ENCODE data around the gene FSCN2. TPM values are rescaled to one million over a fixed set of nuclear protein-coding genes. Genes with fewer than 3 reads are reported as not detected.

Gene FSCN2
- total and polyA plus RNA-seq, 2 donors = 0.47 to 0.87 TPM

GRCh38 chr17:81573794-81574642 is 45.8 kb downstream of the FSCN2 start:
- H3K36me3 ChIP-seq (ENCODE audit: control insufficient read depth in 2 of 2, insufficient read depth in 2 of 2, low read length in 1 of 2) = peaks cover 67 to 84% of the 10 kb centered on the region in 2 donors
- no peak for DNase-seq (ENCODE audit: low read depth in 6 of 9, low spot score in 9 of 9)
- no peak overlapping the region for H3K27ac ChIP-seq (ENCODE audit: low read depth in 1 of 2, low read length in 1 of 2)
- no peaks in the 10 kb centered on the region for H3K4me1 ChIP-seq (ENCODE audit: control insufficient read depth in 2 of 2, insufficient read depth in 2 of 2, low read length in 2 of 2)
- H3K27me3 ChIP-seq (ENCODE audit: control insufficient read depth in 2 of 2, insufficient read depth in 1 of 2, low read length in 1 of 2) = no peaks in the 10 kb centered on the region
- WGBS = 97% methylated on average over 17 of the region's 17 CpGs
- no peaks in the 10 kb centered on the region for H3K9me3 ChIP-seq (ENCODE audit: control insufficient read depth in 2 of 2, insufficient read depth in 1 of 2, low read length in 1 of 2)
- no peak overlapping the region for H3K4me3 ChIP-seq (ENCODE audit: low read length in 2 of 2)

- Histone ChIP-seq H3K4me3 (ENCODE audit: low read length in 2 of 2) (no peak overlapping the region), H3K36me3 (ENCODE audit: control insufficient read depth in 2 of 2, insufficient read depth in 2 of 2, low read length in 1 of 2) (peaks cover 66 to 83% of the 10 kb centered on the region in 2 donors), H3K27ac (ENCODE audit: low read depth in 1 of 2, low read length in 1 of 2) (no peak overlapping the region), H3K27me3 (ENCODE audit: control insufficient read depth in 2 of 2, insufficient read depth in 1 of 2, low read length in 1 of 2) (no peaks in the 10 kb centered on the region), H3K9me3 (ENCODE audit: control insufficient read depth in 2 of 2, insufficient read depth in 1 of 2, low read length in 1 of 2) (no peaks in the 10 kb centered on the region), H3K4me1 (ENCODE audit: control insufficient read depth in 2 of 2, insufficient read depth in 2 of 2, low read length in 2 of 2) (no peaks in the 10 kb centered on the region)
- DNase-seq (ENCODE audit: low read depth in 6 of 9, low spot score in 9 of 9) = no peak
- WGBS = 96% methylated on average over 8 of the region's 8 CpGs
Measured at GRCh38 chr17:81574643-81574956, 46.4 kb downstream of the FSCN2 start.

GRCh38 chr17:81575836-81576235 is 47.7 kb downstream of the FSCN2 start:
- WGBS = 99% methylated on average over 3 of the region's 3 CpGs
- Histone ChIP-seq H3K36me3 (ENCODE audit: control insufficient read depth in 2 of 2, insufficient read depth in 2 of 2, low read length in 1 of 2) (peaks cover 62 to 77% of the 10 kb centered on the region in 2 donors), H3K9me3 (ENCODE audit: control insufficient read depth in 2 of 2, insufficient read depth in 1 of 2, low read length in 1 of 2) (no peaks in the 10 kb centered on the region), H3K4me3 (ENCODE audit: low read length in 2 of 2) (no peak overlapping the region), H3K27me3 (ENCODE audit: control insufficient read depth in 2 of 2, insufficient read depth in 1 of 2, low read length in 1 of 2) (no peaks in the 10 kb centered on the region), H3K27ac (ENCODE audit: low read depth in 1 of 2, low read length in 1 of 2) (no peak overlapping the region), H3K4me1 (ENCODE audit: control insufficient read depth in 2 of 2, insufficient read depth in 2 of 2, low read length in 2 of 2) (no peaks in the 10 kb centered on the region)
- DNase-seq (ENCODE audit: low read depth in 6 of 9, low spot score in 9 of 9) = no peak

GRCh38 chr17:81576621-81577277 is 48.6 kb downstream of the FSCN2 start:
- H3K4me3 ChIP-seq (ENCODE audit: low read length in 2 of 2) = no peak overlapping the region
- no peaks in the 10 kb centered on the region for H3K4me1 ChIP-seq (ENCODE audit: control insufficient read depth in 2 of 2, insufficient read depth in 2 of 2, low read length in 2 of 2)
- WGBS = 93% methylated on average over 17 of the region's 17 CpGs
- H3K27me3 ChIP-seq (ENCODE audit: control insufficient read depth in 2 of 2, insufficient read depth in 1 of 2, low read length in 1 of 2) = no peaks in the 10 kb centered on the region
- H3K36me3 ChIP-seq (ENCODE audit: control insufficient read depth in 2 of 2, insufficient read depth in 2 of 2, low read length in 1 of 2) = peaks cover 60 to 73% of the 10 kb centered on the region in 2 donors
- no peak for DNase-seq (ENCODE audit: low read depth in 6 of 9, low spot score in 9 of 9)
- H3K9me3 ChIP-seq (ENCODE audit: control insufficient read depth in 2 of 2, insufficient read depth in 1 of 2, low read length in 1 of 2) = no peaks in the 10 kb centered on the region
- H3K27ac ChIP-seq (ENCODE audit: low read depth in 1 of 2, low read length in 1 of 2) = no peak overlapping the region

GRCh38 chr17:81577278-81578000 is 49.3 kb downstream of the FSCN2 start:
- DNase-seq (ENCODE audit: low read depth in 6 of 9, low spot score in 9 of 9) = no peak
- Histone ChIP-seq H3K4me1 (ENCODE audit: control insufficient read depth in 2 of 2, insufficient read depth in 2 of 2, low read length in 2 of 2) (no peaks in the 10 kb centered on the region), H3K4me3 (ENCODE audit: low read length in 2 of 2) (no peak overlapping the region), H3K36me3 (ENCODE audit: control insufficient read depth in 2 of 2, insufficient read depth in 2 of 2, low read length in 1 of 2) (peaks cover 65 to 76% of the 10 kb centered on the region in 2 donors), H3K9me3 (ENCODE audit: control insufficient read depth in 2 of 2, insufficient read depth in 1 of 2, low read length in 1 of 2) (no peaks in the 10 kb centered on the region), H3K27me3 (ENCODE audit: control insufficient read depth in 2 of 2, insufficient read depth in 1 of 2, low read length in 1 of 2) (no peaks in the 10 kb centered on the region), H3K27ac (ENCODE audit: low read depth in 1 of 2, low read length in 1 of 2) (no peak overlapping the region)
- WGBS = 98% methylated on average over 11 of the region's 11 CpGs

GRCh38 chr17:81578038-81578441 is 49.9 kb downstream of the FSCN2 start:
- 97% methylated on average over 10 of the region's 10 CpGs for WGBS
- no peak overlapping the region for H3K27ac ChIP-seq (ENCODE audit: low read depth in 1 of 2, low read length in 1 of 2)

GRCh38 chr17:81578561-81579225 is 50.5 kb downstream of the FSCN2 start:
- Histone ChIP-seq H3K27me3 (ENCODE audit: control insufficient read depth in 2 of 2, insufficient read depth in 1 of 2, low read length in 1 of 2) (no peaks in the 10 kb centered on the region), H3K4me1 (ENCODE audit: control insufficient read depth in 2 of 2, insufficient read depth in 2 of 2, low read length in 2 of 2) (no peaks in the 10 kb centered on the region), H3K36me3 (ENCODE audit: control insufficient read depth in 2 of 2, insufficient read depth in 2 of 2, low read length in 1 of 2) (peaks cover 73 to 76% of the 10 kb centered on the region in 2 donors), H3K4me3 (ENCODE audit: low read length in 2 of 2) (no peak overlapping the region), H3K27ac (ENCODE audit: low read depth in 1 of 2, low read length in 1 of 2) (no peak overlapping the region), H3K9me3 (ENCODE audit: control insufficient read depth in 2 of 2, insufficient read depth in 1 of 2, low read length in 1 of 2) (no peaks in the 10 kb centered on the region)
- WGBS = 92% methylated on average over 6 of the region's 6 CpGs
- DNase-seq (ENCODE audit: low read depth in 6 of 9, low spot score in 9 of 9) = no peak

More at GRCh38 chr17:81578038-81578441, 49.9 kb downstream of the FSCN2 start:
- Histone ChIP-seq H3K36me3 (ENCODE audit: control insufficient read depth in 2 of 2, insufficient read depth in 2 of 2, low read length in 1 of 2) (peaks cover 71 to 76% of the 10 kb centered on the region in 2 donors), H3K9me3 (ENCODE audit: control insufficient read depth in 2 of 2, insufficient read depth in 1 of 2, low read length in 1 of 2) (no peaks in the 10 kb centered on the region), H3K4me1 (ENCODE audit: control insufficient read depth in 2 of 2, insufficient read depth in 2 of 2, low read length in 2 of 2) (no peaks in the 10 kb centered on the region), H3K27me3 (ENCODE audit: control insufficient read depth in 2 of 2, insufficient read depth in 1 of 2, low read length in 1 of 2) (no peaks in the 10 kb centered on the region), H3K4me3 (ENCODE audit: low read length in 2 of 2) (no peak overlapping the region)
- no peak for DNase-seq (ENCODE audit: low read depth in 6 of 9, low spot score in 9 of 9)

GRCh38 chr17:81579298-81579697 is 51.1 kb downstream of the FSCN2 start:
- Histone ChIP-seq H3K27me3 (ENCODE audit: control insufficient read depth in 2 of 2, insufficient read depth in 1 of 2, low read length in 1 of 2) (no peaks in the 10 kb centered on the region), H3K27ac (ENCODE audit: low read depth in 1 of 2, low read length in 1 of 2) (no peak overlapping the region), H3K9me3 (ENCODE audit: control insufficient read depth in 2 of 2, insufficient read depth in 1 of 2, low read length in 1 of 2) (no peaks in the 10 kb centered on the region), H3K36me3 (ENCODE audit: control insufficient read depth in 2 of 2, insufficient read depth in 2 of 2, low read length in 1 of 2) (peaks cover 75 to 77% of the 10 kb centered on the region in 2 donors), H3K4me3 (ENCODE audit: low read length in 2 of 2) (no peak overlapping the region), H3K4me1 (ENCODE audit: control insufficient read depth in 2 of 2, insufficient read depth in 2 of 2, low read length in 2 of 2) (no peaks in the 10 kb centered on the region)
- 91% methylated on average over 6 of the region's 6 CpGs for WGBS
- DNase-seq (ENCODE audit: low read depth in 6 of 9, low spot score in 9 of 9) = no peak
